Endodermal cell (in vitro differentiated cells): Measurements from ENCODE around the gene KATNB1. TPM values are rescaled to one million over a fixed set of nuclear protein-coding genes. Genes with fewer than 3 reads are reported as not detected.

ENCODE experiments used
- DNase-seq: peaks from one replicate; pipeline ENCODE4 v3.0.0-alpha.2; 2017
- H3K27ac ChIP-seq: 2 replicates; pipeline ENCODE4 v1.5.1; 2013; ENCODE audit warnings: mild to moderate bottlenecking, low read depth, low read length, moderate library complexity
- H3K27me3 ChIP-seq: 2 replicates; pipeline ENCODE4 v1.6.1; 2013; ENCODE audit warnings: mild to moderate bottlenecking, low read length, moderate library complexity; ENCODE audit not compliant: insufficient read depth, control insufficient read depth, poor library complexity, severe bottlenecking
- H3K36me3 ChIP-seq: 2 replicates; pipeline ENCODE4 v1.7.0; 2013; ENCODE audit warnings: mild to moderate bottlenecking, low read length, moderate library complexity; ENCODE audit not compliant: control insufficient read depth, insufficient read depth
- H3K4me1 ChIP-seq: one replicate; pipeline ENCODE4 v1.7.0; 2013; ENCODE audit warnings: low read length; ENCODE audit not compliant: control insufficient read depth, insufficient read depth
- H3K4me3 ChIP-seq: 2 replicates; pipeline ENCODE4 v1.5.1; 2013; ENCODE audit warnings: mild to moderate bottlenecking, low read length, moderate library complexity
- H3K9ac ChIP-seq: 2 replicates; pipeline ENCODE4 v1.6.1; 2013; ENCODE audit warnings: mild to moderate bottlenecking, low read length, moderate library complexity; ENCODE audit not compliant: poor library complexity, severe bottlenecking; ENCODE audit errors: extremely low read depth
- H3K9me3 ChIP-seq: 2 replicates; pipeline ENCODE4 v1.6.1; 2013; ENCODE audit warnings: mild to moderate bottlenecking, low read length, moderate library complexity; ENCODE audit not compliant: control insufficient read depth
- H3K27ac Mint-ChIP-seq: 2 replicates; pipeline ENCODE4 v1.8.0; 2020; ENCODE audit warnings: mixed read lengths
- H3K27me3 Mint-ChIP-seq: 2 replicates; pipeline ENCODE4 v1.8.0; 2021; ENCODE audit warnings: mild to moderate bottlenecking, mixed read lengths; ENCODE audit not compliant: insufficient read depth
- H3K36me3 Mint-ChIP-seq: 2 replicates; pipeline ENCODE4 v1.8.0; 2020; ENCODE audit warnings: low read depth, mixed read lengths
- H3K4me1 Mint-ChIP-seq: 2 replicates; pipeline ENCODE4 v1.8.0; 2020; ENCODE audit warnings: mixed read lengths
- H3K4me3 Mint-ChIP-seq: 2 replicates; pipeline ENCODE4 v1.8.0; 2020; ENCODE audit warnings: mild to moderate bottlenecking, moderate library complexity, mixed read lengths
- H3K9me3 Mint-ChIP-seq: 2 replicates; pipeline ENCODE4 v1.8.0; 2020; ENCODE audit warnings: mild to moderate bottlenecking, mixed read lengths
- CTCF ChIP-seq: fragments of 200-600 bp; sonication (generic); conservative IDR thresholded peaks from 2 replicates; pipeline ENCODE4 v1.5.0; 2021; ENCODE audit warnings: antibody characterized with exemption, mild to moderate bottlenecking
- WGBS, 2 experiments: methylation state at CpG; one replicate each; pipeline versions ENCODE4 v1.1.5 to v1.1.7; 2013; ENCODE audit warnings: missing lambda C conversion rate in 2 of 2, mixed read lengths in 1 of 2; ENCODE audit not compliant: insufficient coverage in 1 of 2, insufficient read length in 1 of 2; 5-methylcytosine and 5-hydroxymethylcytosine counted together
- total RNA-seq, 2 donors: library from RNA; stranded (reverse); fragmentation: NEBNext Ultra II Directional in 1 of 2; extraction: Animal tissue kit (Norgen Biotek cat#: 25700) in 1 of 2; gene quantifications; 2 replicates in 1 of 2; 3 replicates in 1 of 2; pipeline ENCODE4 v1.2.1, GENCODE V29; 2021

Gene KATNB1
- total RNA-seq, 2 donors from 2014 or later, result 26.1 to 32.4 TPM

GRCh38 chr16:57732037-57732436 lies 3.5 kb upstream of the KATNB1 start:
- 98 to 100% methylated on average over 2 of the region's 2 CpGs for WGBS, 2 experiments
- Mint-ChIP-seq H3K4me1 (peaks cover 12% of the 10 kb centered on the region), H3K27me3 (no peaks in the 10 kb centered on the region), H3K9me3 (peaks cover 13% of the 10 kb centered on the region), H3K36me3 (peaks cover 6% of the 10 kb centered on the region), H3K27ac (no peak overlapping the region), H3K4me3 (no peak overlapping the region)
- Histone ChIP-seq H3K27me3 (no peaks in the 10 kb centered on the region), H3K9ac (no peak overlapping the region), H3K9me3 (no peaks in the 10 kb centered on the region), H3K4me3 (no peak overlapping the region), H3K36me3 (no peaks in the 10 kb centered on the region), H3K4me1 (peaks cover 5% of the 10 kb centered on the region), H3K27ac (no peak overlapping the region)
- no peak for DNase-seq
- no peak for TF ChIP-seq CTCF

DNA sequence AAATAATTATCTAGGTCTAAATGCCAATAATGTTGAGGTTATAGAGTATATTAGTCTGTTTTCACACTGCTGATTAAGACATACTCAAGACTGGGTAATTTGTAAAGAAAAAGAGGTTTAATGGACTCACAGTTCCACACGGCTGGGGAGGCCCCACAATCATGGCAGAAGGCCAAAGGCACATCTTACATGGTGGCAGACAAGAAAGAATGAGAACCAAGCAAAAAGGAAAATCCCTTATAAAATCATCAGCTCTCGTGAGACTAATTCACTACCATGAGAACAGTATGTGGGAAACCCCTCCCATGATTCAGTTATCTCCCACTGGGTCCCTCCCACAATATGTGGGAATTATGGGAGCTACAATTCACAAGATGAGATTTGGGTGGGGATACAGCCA lies 2.9 kb upstream of the KATNB1 start:
- no peak for TF ChIP-seq CTCF
- H3K4me1 Mint-ChIP-seq, result peaks cover 18% of the 10 kb centered on the region
- H3K36me3 Mint-ChIP-seq, result peaks cover 6% of the 10 kb centered on the region
- H3K9ac ChIP-seq, result no peak overlapping the region
- DNase-seq, result no peak
- no peaks in the 10 kb centered on the region for H3K36me3 ChIP-seq
- no peak overlapping the region for H3K27ac ChIP-seq
- WGBS, 2 experiments, result 89 to 100% methylated on average over 1 to 2 of the region's 2 CpGs
- no peaks in the 10 kb centered on the region for H3K27me3 ChIP-seq
- no peaks in the 10 kb centered on the region for H3K9me3 ChIP-seq
- H3K4me3 ChIP-seq, result no peak overlapping the region
- peaks cover 13% of the 10 kb centered on the region for H3K9me3 Mint-ChIP-seq
- no peaks in the 10 kb centered on the region for H3K27me3 Mint-ChIP-seq
- H3K4me1 ChIP-seq, result peaks cover 5% of the 10 kb centered on the region
- no peak overlapping the region for H3K27ac Mint-ChIP-seq
- H3K4me3 Mint-ChIP-seq, result no peak overlapping the region

- peak overlapping the region; percentile 88 for H3K27ac ChIP-seq
- peak overlapping the region; percentile 98 for H3K27ac Mint-ChIP-seq
Observed at GRCh38 chr16:57734308-57734924, 1.2 kb upstream of the KATNB1 start.

More at GRCh38 chr16:57734308-57734924, 1.2 kb upstream of the KATNB1 start:
- no peak for TF ChIP-seq CTCF
- H3K4me3 ChIP-seq, result peak overlapping the region; percentile 96
- no peaks in the 10 kb centered on the region for H3K27me3 ChIP-seq
- H3K27me3 Mint-ChIP-seq, result no peaks in the 10 kb centered on the region
- peaks cover 18% of the 10 kb centered on the region for H3K4me1 Mint-ChIP-seq
- H3K36me3 Mint-ChIP-seq, result peaks cover 6% of the 10 kb centered on the region
- 72 to 75% methylated on average over 14 to 20 of the region's 20 CpGs for WGBS, 2 experiments
- H3K4me3 Mint-ChIP-seq, result peak overlapping the region; percentile 83
- H3K9me3 ChIP-seq, result no peaks in the 10 kb centered on the region
- H3K9ac ChIP-seq, result peak overlapping the region; percentile 95
- peaks cover 5% of the 10 kb centered on the region for H3K4me1 ChIP-seq
- no peak for DNase-seq
- peaks cover 4% of the 10 kb centered on the region for H3K36me3 ChIP-seq
- peaks cover 13% of the 10 kb centered on the region for H3K9me3 Mint-ChIP-seq
